ENCODE data around the gene PDE1C.
A peak's percentile ranks its signal among the peaks of the same experiment; 100 is the strongest.

The PDE1C gene

DNA sequence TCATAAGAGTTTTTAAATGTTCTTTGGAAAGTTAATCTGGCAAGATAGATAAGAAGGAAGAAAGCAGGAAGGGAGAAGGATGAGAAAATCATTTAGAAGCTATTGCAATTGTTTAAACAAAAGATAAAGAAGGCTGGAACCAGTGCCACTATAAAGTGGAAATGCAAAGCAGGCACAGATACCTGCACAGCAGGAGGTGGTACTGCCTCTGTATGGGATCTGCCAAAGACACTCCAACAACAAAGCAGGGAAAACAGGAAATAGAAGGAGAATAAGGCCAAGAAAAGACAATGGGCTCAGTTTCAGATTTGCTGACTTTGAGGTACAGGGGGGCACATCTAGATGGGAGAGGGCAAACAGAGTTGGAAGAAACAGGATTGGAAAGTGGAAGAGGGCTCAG lies 244.6 kb downstream of the PDE1C start:
- H3K27me3 Mint-ChIP-seq (ENCODE audit: low read depth, poor library complexity) = peaks cover 7% of the 10 kb centered on the region
- no peaks in the 10 kb centered on the region for H3K36me3 Mint-ChIP-seq (ENCODE audit: low read depth)
- no peak overlapping the region for H3K27ac Mint-ChIP-seq
- H3K4me3 Mint-ChIP-seq = no peak overlapping the region
- no peak for DNase-seq
- H3K9me3 Mint-ChIP-seq = no peaks in the 10 kb centered on the region
- no peaks in the 10 kb centered on the region for H3K4me1 Mint-ChIP-seq
- TF ChIP-seq, protein P1, sequence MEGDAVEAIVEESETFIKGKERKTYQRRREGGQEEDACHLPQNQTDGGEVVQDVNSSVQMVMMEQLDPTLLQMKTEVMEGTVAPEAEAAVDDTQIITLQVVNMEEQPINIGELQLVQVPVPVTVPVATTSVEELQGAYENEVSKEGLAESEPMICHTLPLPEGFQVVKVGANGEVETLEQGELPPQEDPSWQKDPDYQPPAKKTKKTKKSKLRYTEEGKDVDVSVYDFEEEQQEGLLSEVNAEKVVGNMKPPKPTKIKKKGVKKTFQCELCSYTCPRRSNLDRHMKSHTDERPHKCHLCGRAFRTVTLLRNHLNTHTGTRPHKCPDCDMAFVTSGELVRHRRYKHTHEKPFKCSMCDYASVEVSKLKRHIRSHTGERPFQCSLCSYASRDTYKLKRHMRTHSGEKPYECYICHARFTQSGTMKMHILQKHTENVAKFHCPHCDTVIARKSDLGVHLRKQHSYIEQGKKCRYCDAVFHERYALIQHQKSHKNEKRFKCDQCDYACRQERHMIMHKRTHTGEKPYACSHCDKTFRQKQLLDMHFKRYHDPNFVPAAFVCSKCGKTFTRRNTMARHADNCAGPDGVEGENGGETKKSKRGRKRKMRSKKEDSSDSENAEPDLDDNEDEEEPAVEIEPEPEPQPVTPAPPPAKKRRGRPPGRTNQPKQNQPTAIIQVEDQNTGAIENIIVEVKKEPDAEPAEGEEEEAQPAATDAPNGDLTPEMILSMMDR (IDR thresholded peaks at IDR 0.05) = no peak

DNA sequence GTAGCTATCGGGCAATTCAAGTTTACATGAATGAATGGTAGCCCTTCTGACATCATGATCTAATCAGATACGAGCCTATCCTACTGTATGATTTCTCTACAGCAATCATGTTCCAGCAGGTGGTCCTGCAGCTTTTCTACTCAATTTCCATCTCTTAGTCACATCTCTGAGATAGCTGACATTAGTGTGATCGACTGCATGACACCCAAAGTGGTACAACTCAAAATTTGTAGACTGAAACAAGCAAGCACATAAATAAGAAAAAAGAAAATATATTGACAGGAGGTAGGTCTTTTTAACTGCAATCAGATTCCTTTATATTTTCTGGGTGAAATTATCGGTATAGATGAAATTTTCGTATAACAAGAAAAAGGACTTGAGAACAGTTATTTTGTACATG lies 251.2 kb downstream of the PDE1C start:
- Mint-ChIP-seq H3K27ac (no peak overlapping the region), H3K4me3 (no peak overlapping the region), H3K9me3 (no peaks in the 10 kb centered on the region), H3K36me3 (ENCODE audit: low read depth) (no peaks in the 10 kb centered on the region), H3K27me3 (ENCODE audit: low read depth, poor library complexity) (peaks cover 11% of the 10 kb centered on the region), H3K4me1 (peaks cover 12% of the 10 kb centered on the region)
- DNase-seq = no peak
- TF ChIP-seq, protein P1 (IDR thresholded peaks at IDR 0.05) = no peak

DNA sequence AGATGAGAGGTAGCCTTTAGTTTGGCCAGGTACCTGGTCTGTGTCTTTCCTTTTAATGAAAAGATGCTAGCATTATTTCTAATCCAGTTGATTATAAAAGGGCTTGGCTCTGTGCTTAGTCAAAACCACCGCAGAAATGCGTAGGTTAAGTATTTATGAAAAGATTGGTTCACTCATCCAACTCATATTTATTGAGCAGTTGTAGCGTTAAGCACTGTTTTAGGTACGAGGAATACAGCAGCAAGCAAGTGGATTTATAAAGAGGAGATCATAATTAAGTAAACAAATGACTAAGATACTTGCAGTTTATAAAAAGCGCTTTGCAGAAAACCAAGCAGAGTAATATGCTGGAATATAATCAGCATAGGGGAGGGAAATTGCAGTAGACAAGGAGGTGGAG lies 253.4 kb downstream of the PDE1C start:
- H3K27me3 Mint-ChIP-seq (ENCODE audit: low read depth, poor library complexity) = peaks cover 11% of the 10 kb centered on the region
- no peaks in the 10 kb centered on the region for H3K36me3 Mint-ChIP-seq (ENCODE audit: low read depth)
- TF ChIP-seq, protein P1 (IDR thresholded peaks at IDR 0.05) = no peak
- DNase-seq = no peak
- no peak overlapping the region for H3K4me3 Mint-ChIP-seq
- H3K9me3 Mint-ChIP-seq = no peaks in the 10 kb centered on the region
- H3K27ac Mint-ChIP-seq = no peak overlapping the region
- H3K4me1 Mint-ChIP-seq = peaks cover 21% of the 10 kb centered on the region

DNA sequence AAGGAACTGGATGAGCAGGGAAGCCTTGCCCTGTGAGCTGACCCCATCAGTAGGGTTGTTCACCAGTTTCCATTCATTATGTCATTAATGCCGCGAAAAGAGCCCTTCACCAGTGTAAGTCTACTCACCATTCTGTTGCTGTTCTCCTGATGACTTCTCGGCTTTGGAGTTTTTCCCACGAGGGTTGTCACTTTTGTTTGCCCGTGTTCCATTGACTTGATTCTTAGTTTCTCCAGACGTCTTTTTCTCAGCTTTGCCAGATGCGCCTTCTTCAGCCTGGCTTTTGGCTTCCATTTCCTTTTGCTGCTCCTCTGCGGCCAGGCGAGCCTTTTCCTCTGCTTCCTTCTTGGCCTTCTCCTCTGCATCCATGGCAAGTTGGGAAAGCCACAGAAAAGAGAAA lies 254.4 kb downstream of the PDE1C start:
- Mint-ChIP-seq H3K9me3 (no peaks in the 10 kb centered on the region), H3K27ac (no peak overlapping the region), H3K4me1 (peaks cover 30% of the 10 kb centered on the region), H3K36me3 (ENCODE audit: low read depth) (no peaks in the 10 kb centered on the region), H3K27me3 (ENCODE audit: low read depth, poor library complexity) (peaks cover 14% of the 10 kb centered on the region), H3K4me3 (no peak overlapping the region)
- no peak for DNase-seq
- TF ChIP-seq, protein P1 (IDR thresholded peaks at IDR 0.05) = no peak

DNA sequence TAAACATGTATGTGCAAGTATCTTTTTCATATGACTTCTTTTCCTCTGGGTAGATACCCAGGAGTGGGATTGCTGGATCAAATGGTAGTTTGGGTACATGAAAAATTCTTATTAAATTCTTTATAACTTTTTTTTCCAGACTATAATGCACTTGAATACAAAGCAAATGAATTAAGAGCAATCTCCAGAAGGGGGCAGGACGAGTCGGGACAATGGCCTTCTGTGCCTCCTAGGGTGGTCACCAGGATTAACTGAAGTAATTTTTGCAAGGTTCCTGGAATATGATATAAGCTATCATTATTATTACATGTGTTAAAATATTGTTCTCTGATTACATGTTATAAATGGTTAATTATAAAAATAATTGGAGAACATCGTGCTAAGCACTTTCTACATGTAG lies 256.0 kb downstream of the PDE1C start:
- no peaks in the 10 kb centered on the region for H3K36me3 Mint-ChIP-seq (ENCODE audit: low read depth)
- H3K4me1 Mint-ChIP-seq = peaks cover 30% of the 10 kb centered on the region
- H3K27me3 Mint-ChIP-seq (ENCODE audit: low read depth, poor library complexity) = peaks cover 11% of the 10 kb centered on the region
- H3K27ac Mint-ChIP-seq = no peak overlapping the region
- DNase-seq = no peak
- H3K9me3 Mint-ChIP-seq = no peaks in the 10 kb centered on the region
- no peak overlapping the region for H3K4me3 Mint-ChIP-seq
- TF ChIP-seq, protein P1 (IDR thresholded peaks at IDR 0.05) = peak; percentile 31

DNA sequence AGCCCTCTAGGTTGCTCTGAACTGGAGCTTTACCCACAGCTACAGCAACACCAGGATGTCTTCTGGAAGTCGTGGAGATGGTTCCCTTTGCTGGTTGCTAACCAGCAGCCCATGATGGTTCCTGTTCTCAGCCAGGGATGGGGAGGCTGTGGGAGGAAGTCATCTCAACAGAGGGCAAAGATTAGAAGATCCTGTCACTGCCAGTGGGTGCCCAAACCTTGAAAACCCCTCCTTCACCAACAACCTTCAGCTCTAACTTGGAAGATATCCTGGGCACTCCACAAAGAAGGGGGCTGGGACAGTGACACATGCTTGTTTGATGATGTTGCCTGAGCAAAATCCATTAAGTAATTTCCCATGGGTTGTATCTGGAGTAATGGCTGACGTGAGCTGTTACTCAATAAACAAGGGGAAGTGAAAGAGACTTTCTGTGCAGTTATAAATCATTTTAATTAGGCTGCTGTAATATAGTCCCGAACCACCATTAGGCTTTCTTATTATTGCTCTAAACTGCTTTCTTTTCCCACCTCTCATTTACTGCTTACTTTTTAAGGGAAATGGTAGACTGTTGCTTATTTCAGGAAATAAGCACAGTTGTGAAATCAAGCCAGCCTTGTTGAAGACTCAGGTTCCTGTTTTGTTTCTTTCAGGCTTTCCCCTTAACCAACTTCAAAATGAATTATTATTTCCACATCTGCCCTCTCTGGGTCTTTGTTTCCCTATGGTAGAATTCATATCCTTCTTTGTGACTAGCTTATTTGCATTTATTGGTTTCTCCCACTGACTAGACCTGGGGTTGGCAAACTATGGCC lies 258.4 kb downstream of the PDE1C start:
- Mint-ChIP-seq H3K4me3 (no peak overlapping the region), H3K27me3 (ENCODE audit: low read depth, poor library complexity) (peaks cover 8% of the 10 kb centered on the region), H3K27ac (peak overlapping the region; percentile 94), H3K36me3 (ENCODE audit: low read depth) (no peaks in the 10 kb centered on the region), H3K4me1 (peaks cover 30% of the 10 kb centered on the region), H3K9me3 (no peaks in the 10 kb centered on the region)
- DNase-seq = peak; percentile 8
- TF ChIP-seq, protein P1 (IDR thresholded peaks at IDR 0.05) = no peak
